ENCODE data around the gene TMEM163. TPM values are rescaled to one million over a fixed set of nuclear protein-coding genes. Genes with fewer than 3 reads are reported as not detected.

The TMEM163 gene
- total and polyA plus RNA-seq, 2 donors (not counting 3 experiments of a cell fraction or from before 2014, with no cell fraction given), result 1.0 to 2.8 TPM

DNA sequence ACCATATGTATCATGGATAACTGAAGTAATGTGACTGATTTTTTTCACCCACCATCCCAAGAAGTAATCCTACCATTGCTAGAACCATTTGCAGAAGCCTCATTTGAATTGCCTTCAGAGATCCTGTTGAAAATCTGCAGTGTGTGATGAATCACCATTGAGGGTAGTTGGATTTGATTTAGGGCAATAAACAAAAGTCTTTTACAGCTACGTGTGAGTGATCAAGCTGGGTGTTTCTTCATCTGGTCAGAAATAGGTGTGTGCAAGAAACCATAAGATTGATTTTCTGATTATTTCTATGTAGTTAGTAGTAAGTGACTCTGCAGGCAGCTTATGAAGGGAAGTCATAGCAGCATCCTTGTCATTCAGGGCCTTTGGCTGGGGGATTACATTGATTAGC, 305.4 kb downstream of the TMEM163 start:
- DNase-seq (ENCODE audit: low read depth, low spot score) (no peak), FAIRE-seq (no peak)
- H3K4me2 ChIP-seq (ENCODE audit: insufficient read depth, low read length), result no peak overlapping the region
- dilution Hi-C loops (cut with MboI; ENCODE audit: extremely low pct_ligation_motif_present, low sequenced_read_pairs), result no loop called here
- no TSS peak for BruUV-seq (replicated peaks)
- CTCF ChIA-PET, result interaction anchor here (1.2 to 6.7 kb wide), 10 partner anchors 12 to 528 kb away, joined by 3 to 204 read pairs (median 72); no protein-coding TSS in a partner anchor
- no peaks in the 10 kb centered on the region for H3K79me2 ChIP-seq (ENCODE audit: control insufficient read depth, insufficient read depth, low read length)
- intact Hi-C loops (cut with micrococcal nuclease), result loop anchor here (5.0 kb wide), 3 partner anchors 186 to 511 kb away; no protein-coding TSS in a partner anchor
- no peaks in the 10 kb centered on the region for H3K9me3 ChIP-seq (replicated peaks; ENCODE audit: control insufficient read depth, insufficient read depth, low read length)
- TF ChIP-seq, protein P1, sequence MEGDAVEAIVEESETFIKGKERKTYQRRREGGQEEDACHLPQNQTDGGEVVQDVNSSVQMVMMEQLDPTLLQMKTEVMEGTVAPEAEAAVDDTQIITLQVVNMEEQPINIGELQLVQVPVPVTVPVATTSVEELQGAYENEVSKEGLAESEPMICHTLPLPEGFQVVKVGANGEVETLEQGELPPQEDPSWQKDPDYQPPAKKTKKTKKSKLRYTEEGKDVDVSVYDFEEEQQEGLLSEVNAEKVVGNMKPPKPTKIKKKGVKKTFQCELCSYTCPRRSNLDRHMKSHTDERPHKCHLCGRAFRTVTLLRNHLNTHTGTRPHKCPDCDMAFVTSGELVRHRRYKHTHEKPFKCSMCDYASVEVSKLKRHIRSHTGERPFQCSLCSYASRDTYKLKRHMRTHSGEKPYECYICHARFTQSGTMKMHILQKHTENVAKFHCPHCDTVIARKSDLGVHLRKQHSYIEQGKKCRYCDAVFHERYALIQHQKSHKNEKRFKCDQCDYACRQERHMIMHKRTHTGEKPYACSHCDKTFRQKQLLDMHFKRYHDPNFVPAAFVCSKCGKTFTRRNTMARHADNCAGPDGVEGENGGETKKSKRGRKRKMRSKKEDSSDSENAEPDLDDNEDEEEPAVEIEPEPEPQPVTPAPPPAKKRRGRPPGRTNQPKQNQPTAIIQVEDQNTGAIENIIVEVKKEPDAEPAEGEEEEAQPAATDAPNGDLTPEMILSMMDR (IDR thresholded peaks at IDR 0.05; ENCODE audit: extremely low read depth in 1 of 2, insufficient read depth in 1 of 2, low read depth in 1 of 2, low read length in 2 of 2), result no peak
- TF ChIP-seq POLR2A (IDR thresholded peaks at IDR 0.05; ENCODE audit: low read depth, low read length), result no peak
- TF ChIP-seq FOS (IDR thresholded peaks at IDR 0.05; ENCODE audit: borderline replicate concordance, insufficient read depth, low read length), result no peak
- TF ChIP-seq MYC (IDR thresholded peaks at IDR 0.05; ENCODE audit: low read depth, low read length), result no peak
- TF ChIP-seq POLR2AphosphoS5 (IDR thresholded peaks at IDR 0.05; ENCODE audit: insufficient read depth, low read depth, low read length), result no peak
- no peak for TF ChIP-seq MAX (IDR thresholded peaks at IDR 0.05; ENCODE audit: insufficient read depth, insufficient read length)
- TF ChIP-seq JUN (IDR thresholded peaks at IDR 0.05; ENCODE audit: borderline replicate concordance, insufficient read depth, insufficient read length, low read depth), result no peak
- no peak for TF ChIP-seq EZH2 (IDR thresholded peaks at IDR 0.05; ENCODE audit: borderline replicate concordance, low read depth, low read length, severe bottlenecking)
- TF ChIP-seq GATA2 (IDR thresholded peaks at IDR 0.05; ENCODE audit: insufficient read depth, insufficient read length, low read depth, low read length), result no peak
- H3K9me1 ChIP-seq (replicated peaks; ENCODE audit: control insufficient read depth, extremely low read depth, insufficient read depth, low read length), result no peaks in the 10 kb centered on the region
- H3K27ac ChIP-seq (ENCODE audit: insufficient read depth, low read depth, low read length), result no peak overlapping the region
- no peak overlapping the region for H3K9ac ChIP-seq (replicated peaks; ENCODE audit: extremely low read depth, insufficient read depth, low read length)
- POLR2A ChIA-PET, result no interaction called here
- H3K27me3 ChIP-seq (ENCODE audit: control insufficient read depth in 2 of 2, insufficient read depth in 2 of 2, low read length in 2 of 2), result no peaks in the 10 kb centered on the region
- peaks cover 35% of the 10 kb centered on the region for H3K4me1 ChIP-seq (ENCODE audit: control insufficient read depth, extremely low read depth, insufficient read depth, low read length)
- H2AFZ ChIP-seq (ENCODE audit: low read depth, low read length), result no peak overlapping the region
- peaks cover 0 to 2% of the 10 kb centered on the region in 2 experiments for H3K36me3 ChIP-seq (ENCODE audit: control insufficient read depth in 2 of 2, extremely low read depth in 1 of 2, insufficient read depth in 2 of 2, low read length in 2 of 2)
- no peaks in the 10 kb centered on the region for H4K20me1 ChIP-seq (replicated peaks; ENCODE audit: control insufficient read depth, extremely low read depth, insufficient read depth, low read length)
- no peak overlapping the region for H3K4me3 ChIP-seq (replicated peaks in 1 of 3; ENCODE audit: insufficient read depth in 1 of 3, low read depth in 1 of 3, low read length in 3 of 3)
